WTC11 (cell line): ENCODE measurements around the gene KANK4. TPM values are rescaled to one million over a fixed set of nuclear protein-coding genes. Genes with fewer than 3 reads are reported as not detected.

Source experiments
- ATAC-seq: fragments of 200-7000 bp; cut with Tn5 transposase; 2 replicates; pipeline ENCODE4 v1.10.0; 2021; ENCODE audit warnings: mild to moderate bottlenecking, moderate library complexity
- CTCF ChIA-PET: fragments of 300-600 bp; sonication (Branson Sonifier 250); formaldehyde crosslinking; loops from one replicate; lab custom pipeline; 2021; ENCODE audit warnings: antibody characterized with exemption; lab: Charles Lee
- POLR2A ChIA-PET: fragments of 350-600 bp; sonication (Branson Sonifier 250); formaldehyde crosslinking; loops from one replicate; lab custom pipeline; 2021; ENCODE audit warnings: antibody characterized with exemption; lab: Charles Lee
- DNase-seq: peaks from one replicate; pipeline ENCODE4 v3.0.0; 2021; ENCODE audit warnings: low spot score
- H3K27ac Mint-ChIP-seq: 2 replicates; pipeline ENCODE4 v1.8.0; 2021; ENCODE audit warnings: mixed read lengths
- H3K27me3 Mint-ChIP-seq: 2 replicates; pipeline ENCODE4 v1.8.0; 2021; ENCODE audit warnings: low read depth, mild to moderate bottlenecking, moderate library complexity, mixed read lengths
- H3K36me3 Mint-ChIP-seq: 2 replicates; pipeline ENCODE4 v1.8.0; 2021; ENCODE audit warnings: mixed read lengths
- H3K4me1 Mint-ChIP-seq: 2 replicates; pipeline ENCODE4 v1.8.0; 2022; ENCODE audit warnings: mixed read lengths
- H3K4me3 Mint-ChIP-seq: 2 replicates; pipeline ENCODE4 v1.8.0; 2021; ENCODE audit warnings: mild to moderate bottlenecking, moderate library complexity, mixed read lengths
- H3K9me3 Mint-ChIP-seq: 2 replicates; pipeline ENCODE4 v1.8.0; 2021; ENCODE audit warnings: mixed read lengths
- AFF4 ChIP-seq: sonication (generic); formaldehyde crosslinking; IDR thresholded peaks from 2 replicates; pipeline ENCODE4 v1.8.1; 2023; ENCODE audit warnings: mild to moderate bottlenecking, missing genetic modification reagents, borderline replicate concordance
- ATF3 ChIP-seq: sonication (generic); formaldehyde crosslinking; conservative IDR thresholded peaks from 2 replicates; pipeline ENCODE4 v1.8.1; 2022; ENCODE audit warnings: mild to moderate bottlenecking, missing genetic modification reagents
- CDX4 ChIP-seq: fragments of 250-450 bp; sonication (Bioruptor Pico); IDR thresholded peaks from 2 replicates; pipeline ENCODE4 v1.9.0; 2021; ENCODE audit warnings: moderate library complexity, mild to moderate bottlenecking, inconsistent platforms, borderline replicate concordance
- ESRRA ChIP-seq: sonication (generic); formaldehyde crosslinking; IDR thresholded peaks from 2 replicates; pipeline ENCODE4 v1.8.1; 2022; ENCODE audit warnings: mild to moderate bottlenecking, missing genetic modification reagents, borderline replicate concordance
- FOXK1 ChIP-seq: sonication (generic); formaldehyde crosslinking; IDR thresholded peaks from 2 replicates; pipeline ENCODE4 v1.8.0; 2022; ENCODE audit warnings: mild to moderate bottlenecking, moderate library complexity, missing genetic modification reagents
- GTF2I ChIP-seq: fragments of 250-450 bp; sonication (Bioruptor Pico); conservative IDR thresholded peaks from 2 replicates; pipeline ENCODE4 v1.4.0; 2021; ENCODE audit warnings: mild to moderate bottlenecking
- MLX ChIP-seq: sonication (generic); formaldehyde crosslinking; IDR thresholded peaks from 2 replicates; pipeline ENCODE4 v1.8.1; 2023; ENCODE audit warnings: mild to moderate bottlenecking, missing genetic modification reagents, moderate library complexity
- NR2C2 ChIP-seq: sonication (generic); formaldehyde crosslinking; IDR thresholded peaks from 2 replicates; pipeline ENCODE4 v1.8.0; 2022; ENCODE audit warnings: mild to moderate bottlenecking, missing genetic modification reagents
- OVOL2 ChIP-seq: fragments of 250-450 bp; sonication (Bioruptor Pico); IDR thresholded peaks from 2 replicates; pipeline ENCODE4 v1.9.0; 2021; ENCODE audit warnings: mild to moderate bottlenecking, borderline replicate concordance
- PREB ChIP-seq: sonication (generic); formaldehyde crosslinking; IDR thresholded peaks from 2 replicates; pipeline ENCODE4 v1.8.1; 2022; ENCODE audit warnings: mild to moderate bottlenecking, missing genetic modification reagents, moderate library complexity, borderline replicate concordance
- RORB ChIP-seq: fragments of 250-450 bp; sonication (Bioruptor Pico); IDR thresholded peaks from 2 replicates; pipeline ENCODE4 v1.9.0; 2021; ENCODE audit warnings: mild to moderate bottlenecking
- STAT6 ChIP-seq: sonication (generic); formaldehyde crosslinking; conservative IDR thresholded peaks from 2 replicates; pipeline ENCODE4 v1.8.1; 2023; ENCODE audit warnings: mild to moderate bottlenecking, low read depth, missing genetic modification reagents, moderate library complexity
- TP53 ChIP-seq: sonication (generic); formaldehyde crosslinking; IDR thresholded peaks from 2 replicates; pipeline ENCODE4 v1.8.1; 2023; ENCODE audit warnings: mild to moderate bottlenecking, missing genetic modification reagents
- ZNF138 ChIP-seq: sonication (generic); formaldehyde crosslinking; conservative IDR thresholded peaks from 2 replicates; pipeline ENCODE4 v1.8.1; 2022; ENCODE audit warnings: mild to moderate bottlenecking, moderate library complexity, missing genetic modification reagents
- ZNF416 ChIP-seq: fragments of 250-450 bp; sonication (Bioruptor Pico); IDR thresholded peaks from 2 replicates; pipeline ENCODE4 v1.9.0; 2021; ENCODE audit warnings: mild to moderate bottlenecking, inconsistent platforms
- ZNF425 ChIP-seq: fragments of 250-450 bp; sonication (Bioruptor Pico); conservative IDR thresholded peaks from 2 replicates; pipeline ENCODE4 v1.9.0; 2021; ENCODE audit warnings: mild to moderate bottlenecking
- ZNF512 ChIP-seq: sonication (generic); formaldehyde crosslinking; IDR thresholded peaks from 2 replicates; pipeline ENCODE4 v1.8.1; 2022; ENCODE audit warnings: missing genetic modification reagents, borderline replicate concordance
- total RNA-seq: library from RNA; stranded (reverse); gene quantifications from 3 replicates; pipeline ENCODE4 v1.2.3, GENCODE V29; 2021

The KANK4 gene
- total RNA-seq, 1 experiment from 2014 or later = 0.35 TPM

GRCh38 chr1:62325081-62325480 is 5.8 kb upstream of the KANK4 start (continued):
- TF ChIP-seq ZNF512 (CRISPR knock-in tag) = no peak
- no peak for TF ChIP-seq ATF3 (CRISPR knock-in tag)
- no peak for TF ChIP-seq ESRRA (CRISPR knock-in tag)
- no peak for TF ChIP-seq STAT6
- TF ChIP-seq ZNF138 (CRISPR knock-in tag) = no peak
- no peak for TF ChIP-seq TP53 (CRISPR knock-in tag)

GRCh38 chr1:62321446-62321845 is 2.2 kb upstream of the KANK4 start:
- peaks cover 12% of the 10 kb centered on the region for H3K4me1 Mint-ChIP-seq
- POLR2A ChIA-PET = interaction anchor here (0.6 kb wide), 1 partner anchor 185 kb away, joined by 3 read pairs; no protein-coding TSS in a partner anchor
- H3K27ac Mint-ChIP-seq = no peak overlapping the region
- H3K4me3 Mint-ChIP-seq = no peak overlapping the region
- DNase-seq = no peak
- H3K27me3 Mint-ChIP-seq = peaks cover 59% of the 10 kb centered on the region
- no peak for ATAC-seq
- H3K36me3 Mint-ChIP-seq = no peaks in the 10 kb centered on the region
- no peak for TF ChIP-seq NR2C2 (CRISPR knock-in tag)
- TF ChIP-seq CDX4 (CRISPR knock-in tag) = no peak
- TF ChIP-seq RORB (CRISPR knock-in tag) = no peak
- TF ChIP-seq ATF3 (CRISPR knock-in tag) = no peak
- TF ChIP-seq AFF4 (CRISPR knock-in tag) = no peak
- no peak for TF ChIP-seq TP53 (CRISPR knock-in tag)
- TF ChIP-seq ZNF425 = no peak
- no peak for TF ChIP-seq ESRRA (CRISPR knock-in tag)
- TF ChIP-seq MLX (CRISPR knock-in tag) = no peak
- no peak for TF ChIP-seq GTF2I (CRISPR knock-in tag)
- TF ChIP-seq OVOL2 = no peak
- TF ChIP-seq FOXK1 (CRISPR knock-in tag) = no peak
- TF ChIP-seq ZNF416 (CRISPR knock-in tag) = no peak
- no peak for TF ChIP-seq PREB (CRISPR knock-in tag)
- no peaks in the 10 kb centered on the region for H3K9me3 Mint-ChIP-seq
- CTCF ChIA-PET = interaction anchor here (1.5 kb wide), 1 partner anchor 59 kb away, joined by 4 read pairs; no protein-coding TSS in a partner anchor
